SK-N-MC (cell line): ENCODE measurements around the gene SLC23A1.

Experiments
- EZH2 ChIP-seq: fragments of 200-600 bp; sonication (generic); IDR thresholded peaks from one replicate; pipeline ENCODE4 v1.6.1; 2017; ENCODE audit warnings: antibody characterized with exemption
- POLR2AphosphoS5 ChIP-seq: IDR thresholded peaks from 2 replicates; pipeline ENCODE4 v1.6.1; 2012; ENCODE audit warnings: mild to moderate bottlenecking, low read depth, low read length, borderline replicate concordance

- no peak for TF ChIP-seq EZH2
- no peak for TF ChIP-seq POLR2AphosphoS5
Measured at GRCh38 chr5:139408191-139408590, 25.1 kb upstream of the SLC23A1 start.
